IPS DF 6.9 (cell line): Measurements from ENCODE around the gene SMIM5.

Experiments
- DNase-seq: peaks from one replicate; pipeline ENCODE4 v3.0.0-alpha.2; 2013; ENCODE audit warnings: low read depth, low spot score
- H3K27ac ChIP-seq: one replicate; pipeline ENCODE4 v1.5.1; 2013; ENCODE audit warnings: low read length, control low read depth
- H3K27me3 ChIP-seq: 2 replicates; pipeline ENCODE4 v1.6.1; 2013; ENCODE audit warnings: mild to moderate bottlenecking, low read length; ENCODE audit not compliant: control insufficient read depth, insufficient read depth
- H3K36me3 ChIP-seq: 2 replicates; pipeline ENCODE4 v1.6.1; 2013; ENCODE audit warnings: low read length; ENCODE audit not compliant: control insufficient read depth, insufficient read depth
- H3K4me1 ChIP-seq: 2 replicates; pipeline ENCODE4 v1.6.1; 2013; ENCODE audit warnings: low read length; ENCODE audit not compliant: control insufficient read depth, insufficient read depth
- H3K4me3 ChIP-seq: 2 replicates; pipeline ENCODE4 v1.5.1; 2013; ENCODE audit warnings: mild to moderate bottlenecking, low read length
- H3K9me3 ChIP-seq: 2 replicates; pipeline ENCODE4 v1.6.1; 2013; ENCODE audit warnings: low read length, inconsistent platforms; ENCODE audit not compliant: control insufficient read depth, insufficient read depth
- WGBS: extraction: QIAGEN DNeasy Blood & Tissue Kit; methylation state at CpG from one replicate; pipeline ENCODE4 v1.1.7; 2013; ENCODE audit warnings: mixed read lengths, missing lambda C conversion rate; ENCODE audit not compliant: insufficient read length, insufficient coverage; 5-methylcytosine and 5-hydroxymethylcytosine counted together

SMIM5 gene

DNA sequence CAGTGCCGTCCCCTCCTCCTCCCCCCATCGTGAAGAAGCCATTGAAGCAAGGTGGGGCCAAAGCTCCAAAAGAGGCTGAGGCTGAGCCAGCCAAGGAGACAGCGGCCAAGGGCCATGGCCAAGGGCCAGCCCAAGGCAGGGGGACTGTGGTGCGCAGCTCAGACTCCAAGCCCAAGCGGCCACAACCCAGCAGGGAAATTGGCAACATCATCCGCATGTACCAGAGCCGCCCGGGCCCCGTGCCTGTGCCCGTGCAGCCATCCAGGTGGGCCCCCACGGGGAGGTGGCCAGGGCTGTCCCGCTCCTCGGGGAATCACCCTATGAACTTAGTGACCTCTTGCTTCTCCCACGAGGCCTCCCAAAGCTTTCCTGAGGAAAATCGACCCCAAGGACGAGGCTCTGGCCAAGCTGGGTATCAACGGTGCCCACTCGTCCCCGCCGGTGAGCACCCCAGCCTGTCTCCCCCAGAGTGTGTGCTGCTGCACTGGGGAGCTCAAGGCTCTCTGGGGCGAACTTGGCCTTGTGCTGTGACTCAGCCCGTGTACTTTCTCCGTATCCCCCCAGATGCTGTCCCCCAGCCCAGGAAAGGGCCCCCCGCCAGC lies 16.6 kb upstream of the SMIM5 start:
- H3K4me1 ChIP-seq = no peaks in the 10 kb centered on the region
- no peak overlapping the region for H3K27ac ChIP-seq
- no peaks in the 10 kb centered on the region for H3K9me3 ChIP-seq
- H3K27me3 ChIP-seq = no peaks in the 10 kb centered on the region
- no peak overlapping the region for H3K4me3 ChIP-seq
- no CpG with 5 or more reads among the region's 24 CpGs for WGBS
- DNase-seq = no peak
- no peaks in the 10 kb centered on the region; the same call in 1 of the 2 replicates for H3K36me3 ChIP-seq

DNA sequence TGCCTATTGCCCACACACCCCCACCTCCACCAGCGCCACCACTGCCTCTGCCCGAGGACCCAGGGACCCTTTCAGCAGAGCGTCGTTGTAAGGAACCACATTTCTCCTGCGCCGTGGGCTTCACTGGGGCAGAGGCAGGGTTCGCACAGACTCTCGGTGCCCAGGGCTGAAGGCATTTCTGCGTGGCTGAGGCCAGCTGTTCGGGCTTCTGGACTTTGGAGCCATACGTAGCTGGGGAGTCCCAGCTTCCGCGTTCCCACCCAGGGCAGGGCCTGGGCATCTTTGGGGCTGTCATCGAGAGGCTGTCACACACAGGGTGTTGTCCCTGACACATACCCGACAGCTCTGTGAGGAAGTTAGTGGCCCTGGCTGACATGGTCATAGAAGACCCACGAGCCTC lies 16.0 kb upstream of the SMIM5 start:
- WGBS = no CpG with 5 or more reads among the region's 16 CpGs
- no peaks in the 10 kb centered on the region for H3K4me1 ChIP-seq
- no peak for DNase-seq
- H3K27ac ChIP-seq = no peak overlapping the region
- no peaks in the 10 kb centered on the region for H3K9me3 ChIP-seq
- no peaks in the 10 kb centered on the region for H3K27me3 ChIP-seq
- no peak overlapping the region for H3K4me3 ChIP-seq
- H3K36me3 ChIP-seq = no peaks in the 10 kb centered on the region; the same call in 1 of the 2 replicates

DNA sequence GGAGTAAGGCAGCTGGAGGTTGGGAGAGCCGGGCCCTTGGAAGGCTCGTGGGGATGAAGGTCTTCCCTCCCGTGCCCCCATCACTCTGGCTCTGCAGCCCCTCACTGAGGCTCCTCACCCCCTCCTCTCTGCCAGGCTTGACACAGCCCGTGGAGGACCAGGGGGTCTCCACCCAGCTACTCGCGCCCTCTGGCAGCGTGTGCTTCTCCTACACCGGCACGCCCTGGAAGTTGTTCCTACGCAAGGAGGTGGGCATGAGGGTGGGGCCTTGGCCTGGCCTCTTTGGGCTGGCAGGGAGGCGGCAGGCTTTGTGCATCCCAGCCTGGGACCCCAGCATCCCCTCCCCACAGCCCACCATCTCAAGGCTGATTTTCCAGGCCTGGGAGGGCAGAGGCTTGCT lies 15.6 kb upstream of the SMIM5 start:
- WGBS = no CpG with 5 or more reads among the region's 11 CpGs
- H3K27me3 ChIP-seq = no peaks in the 10 kb centered on the region

DNA sequence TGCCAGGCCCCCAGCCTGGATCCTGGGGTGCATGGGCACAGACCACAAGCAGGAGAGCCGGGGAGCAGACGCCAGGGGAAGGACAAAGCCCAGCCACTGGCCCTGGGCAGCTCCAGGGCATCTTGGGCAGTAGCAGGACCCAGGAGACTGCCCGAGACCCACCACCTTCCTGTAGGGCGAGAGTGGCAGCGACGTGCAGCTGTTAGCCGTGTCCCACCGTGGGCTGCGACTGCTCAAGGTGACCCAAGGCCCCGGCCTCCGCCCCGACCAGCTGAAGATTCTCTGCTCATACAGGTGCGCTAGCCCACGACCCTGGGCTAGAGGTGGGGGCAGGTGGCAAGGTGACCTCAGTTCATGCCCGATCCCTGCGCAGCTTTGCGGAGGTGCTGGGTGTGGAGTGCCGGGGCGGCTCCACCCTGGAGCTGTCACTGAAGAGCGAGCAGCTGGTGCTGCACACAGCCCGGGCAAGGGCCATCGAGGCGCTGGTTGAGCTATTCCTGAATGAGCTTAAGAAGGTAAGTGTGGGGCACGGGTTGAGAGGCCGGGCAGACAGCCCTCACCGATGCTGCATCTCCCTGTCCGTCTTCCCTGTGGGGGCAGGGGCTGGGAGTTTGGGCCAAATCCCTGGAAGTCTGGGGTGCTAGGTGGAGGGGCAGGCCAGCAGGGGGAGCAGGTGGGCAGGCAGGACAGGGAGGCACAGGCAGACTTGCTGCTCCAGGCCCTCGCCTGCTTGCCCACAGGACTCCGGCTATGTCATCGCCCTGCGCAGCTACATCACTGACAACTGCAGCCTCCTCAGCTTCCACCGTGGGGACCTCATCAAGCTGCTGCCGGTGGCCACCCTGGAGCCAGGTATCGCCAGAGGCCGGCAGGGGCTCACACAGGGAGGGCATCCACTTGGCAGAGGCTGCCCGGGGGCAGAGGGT lies 13.5 kb upstream of the SMIM5 start:
- Histone ChIP-seq H3K4me3 (no peak overlapping the region; the same call in 1 of the 2 replicates), H3K36me3 (no peaks in the 10 kb centered on the region; the same call in 1 of the 2 replicates), H3K4me1 (no peaks in the 10 kb centered on the region), H3K27ac (no peak overlapping the region), H3K27me3 (no peaks in the 10 kb centered on the region), H3K9me3 (no peaks in the 10 kb centered on the region)
- no peak for DNase-seq
- WGBS = no CpG with 5 or more reads among the region's 36 CpGs

More for the DNA sequence above, 15.6 kb upstream of the SMIM5 start:
- DNase-seq = no peak
- Histone ChIP-seq H3K4me3 (no peak overlapping the region), H3K9me3 (no peaks in the 10 kb centered on the region), H3K27ac (no peak overlapping the region), H3K4me1 (no peaks in the 10 kb centered on the region), H3K36me3 (no peaks in the 10 kb centered on the region; the same call in 1 of the 2 replicates)

DNA sequence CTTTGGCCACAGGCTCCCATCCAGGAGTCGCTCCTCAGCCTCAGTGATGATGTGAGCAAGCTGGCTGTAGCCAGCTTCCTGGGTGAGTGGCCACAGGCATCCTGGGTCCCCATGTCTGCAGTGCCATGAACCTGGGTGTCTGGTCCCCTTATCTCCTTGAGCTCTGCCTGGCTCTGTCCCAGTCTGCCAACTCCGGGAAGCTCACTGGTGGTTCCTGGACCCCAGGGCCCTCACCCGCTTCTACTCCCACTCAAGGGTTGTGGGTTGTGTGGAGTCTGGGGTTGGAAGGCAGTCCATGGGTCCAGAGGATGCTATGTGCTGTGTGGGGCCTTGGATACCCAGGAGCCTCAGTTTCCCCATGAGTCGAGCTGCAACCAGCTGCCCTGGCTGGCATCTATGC lies 11.7 kb upstream of the SMIM5 start:
- 0 out of 2 replicates have a peak, but pooled peaks cover 1% of the 10 kb centered on the region for H3K4me1 ChIP-seq
- DNase-seq = no peak
- no peak overlapping the region for H3K4me3 ChIP-seq
- WGBS = no CpG with 5 or more reads among the region's 4 CpGs
- H3K36me3 ChIP-seq = no peaks in the 10 kb centered on the region
- H3K9me3 ChIP-seq = no peaks in the 10 kb centered on the region
- H3K27ac ChIP-seq = no peak overlapping the region
- H3K27me3 ChIP-seq = no peaks in the 10 kb centered on the region

DNA sequence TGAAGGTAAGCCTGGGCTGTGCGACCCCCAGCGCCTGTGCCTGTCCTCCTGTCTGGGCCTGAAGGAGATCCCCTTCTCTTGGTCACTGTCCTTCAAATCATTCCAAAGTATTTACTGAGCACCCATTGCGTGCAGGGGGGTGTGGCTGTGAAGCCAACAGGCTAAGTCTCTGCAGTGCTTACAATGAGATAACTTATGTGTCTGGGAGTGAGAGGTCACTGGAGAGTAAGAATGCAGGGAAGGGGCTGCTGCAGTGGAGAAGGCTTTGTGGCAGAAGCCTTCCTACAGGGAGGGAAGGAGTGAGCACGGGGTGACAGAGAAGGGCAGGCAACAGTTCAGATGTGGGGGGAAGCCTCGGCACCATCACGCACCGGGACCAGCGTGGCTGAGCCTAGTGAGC lies 11.2 kb upstream of the SMIM5 start:
- H3K36me3 ChIP-seq = no peaks in the 10 kb centered on the region
- no CpG with 5 or more reads among the region's 8 CpGs for WGBS
- H3K4me3 ChIP-seq = no peak overlapping the region
- no peak for DNase-seq
- no peaks in the 10 kb centered on the region for H3K27me3 ChIP-seq
- no peaks in the 10 kb centered on the region for H3K9me3 ChIP-seq
- 0 out of 2 replicates have a peak, but pooled peaks cover 1% of the 10 kb centered on the region for H3K4me1 ChIP-seq
- H3K27ac ChIP-seq = no peak overlapping the region

DNA sequence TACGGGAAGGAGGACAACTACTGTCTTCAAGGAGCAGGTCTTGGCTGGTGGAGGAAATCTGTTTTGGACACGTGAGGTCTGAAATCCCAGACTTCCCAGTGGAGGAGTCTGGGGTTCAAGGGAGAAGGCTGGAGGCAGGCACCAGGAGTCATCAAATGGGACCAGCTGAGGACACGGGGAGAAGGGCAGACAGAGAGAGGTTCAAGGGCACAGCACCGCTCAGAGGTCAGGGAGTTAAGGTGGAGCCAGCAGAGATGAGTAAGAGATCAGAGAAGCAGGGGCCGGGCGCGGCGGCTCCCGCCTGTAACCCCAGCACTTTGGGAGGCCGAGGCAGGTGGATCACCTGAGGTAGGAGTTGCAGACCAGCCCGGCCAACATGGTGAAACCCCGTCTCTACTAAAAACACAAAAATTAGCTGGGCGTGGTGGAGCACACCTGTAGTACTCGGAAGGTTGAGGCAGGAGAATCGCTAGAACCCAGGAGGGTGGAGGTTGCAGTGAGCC lies 10.4 kb upstream of the SMIM5 start:
- 0 out of 2 replicates have a peak, but pooled peaks cover 1% of the 10 kb centered on the region for H3K4me1 ChIP-seq
- H3K4me3 ChIP-seq = no peak overlapping the region
- DNase-seq = no peak
- no peaks in the 10 kb centered on the region for H3K9me3 ChIP-seq
- WGBS = no CpG with 5 or more reads among the region's 15 CpGs
- no peaks in the 10 kb centered on the region for H3K36me3 ChIP-seq
- no peaks in the 10 kb centered on the region for H3K27me3 ChIP-seq
- H3K27ac ChIP-seq = no peak overlapping the region

DNA sequence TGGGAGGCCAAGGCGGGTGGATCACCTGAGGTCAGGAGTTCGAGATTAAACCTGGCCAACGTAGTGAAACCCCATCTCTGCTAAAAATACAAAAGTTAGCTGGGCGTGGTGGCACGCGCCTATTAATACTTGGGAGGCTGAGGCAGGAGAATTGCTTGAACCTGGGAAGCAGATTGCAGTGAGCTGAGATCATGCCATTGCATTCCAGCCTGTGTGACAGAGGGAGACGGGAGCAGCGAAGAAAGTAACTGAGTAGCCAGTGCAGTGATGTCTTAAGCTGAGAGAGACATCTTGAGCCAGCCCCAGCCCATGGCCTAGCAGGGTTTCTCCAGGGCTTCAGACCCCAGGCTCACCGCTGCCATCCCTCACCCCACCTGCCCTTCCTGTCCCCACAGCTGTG lies 9.8 kb upstream of the SMIM5 start:
- no CpG with 5 or more reads among the region's 9 CpGs for WGBS
- no peak for DNase-seq
- Histone ChIP-seq H3K36me3 (no peaks in the 10 kb centered on the region), H3K27ac (no peak overlapping the region), H3K27me3 (no peaks in the 10 kb centered on the region), H3K9me3 (no peaks in the 10 kb centered on the region), H3K4me1 (0 out of 2 replicates have a peak, but pooled peaks cover 1% of the 10 kb centered on the region), H3K4me3 (no peak overlapping the region)

DNA sequence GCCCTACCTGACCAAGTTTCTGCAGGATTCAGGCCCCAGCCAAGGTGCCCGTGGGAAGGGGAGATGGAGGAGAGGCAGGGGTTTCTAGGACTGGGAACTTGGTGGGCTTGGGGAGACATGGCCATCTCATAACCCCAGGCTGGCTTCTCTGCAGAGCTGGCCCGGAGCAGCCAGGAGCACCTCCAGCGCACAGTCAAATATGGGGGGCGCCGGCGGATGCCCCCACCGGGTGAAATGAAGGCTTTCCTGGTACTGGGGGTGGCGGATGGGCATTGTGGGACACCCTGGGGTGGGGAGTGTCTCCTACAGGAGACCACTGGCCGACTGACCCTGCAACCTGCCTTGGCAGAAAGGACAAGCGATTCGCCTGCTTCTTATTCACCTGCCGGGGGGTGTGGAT lies 9.2 kb upstream of the SMIM5 start:
- no peak overlapping the region for H3K27ac ChIP-seq
- H3K27me3 ChIP-seq = no peaks in the 10 kb centered on the region
- no peaks in the 10 kb centered on the region for H3K36me3 ChIP-seq
- DNase-seq = no peak
- WGBS = no CpG with 5 or more reads among the region's 12 CpGs
- 0 out of 2 replicates have a peak, but pooled peaks cover 1% of the 10 kb centered on the region for H3K4me1 ChIP-seq
- H3K4me3 ChIP-seq = no peak overlapping the region
- no peaks in the 10 kb centered on the region for H3K9me3 ChIP-seq

DNA sequence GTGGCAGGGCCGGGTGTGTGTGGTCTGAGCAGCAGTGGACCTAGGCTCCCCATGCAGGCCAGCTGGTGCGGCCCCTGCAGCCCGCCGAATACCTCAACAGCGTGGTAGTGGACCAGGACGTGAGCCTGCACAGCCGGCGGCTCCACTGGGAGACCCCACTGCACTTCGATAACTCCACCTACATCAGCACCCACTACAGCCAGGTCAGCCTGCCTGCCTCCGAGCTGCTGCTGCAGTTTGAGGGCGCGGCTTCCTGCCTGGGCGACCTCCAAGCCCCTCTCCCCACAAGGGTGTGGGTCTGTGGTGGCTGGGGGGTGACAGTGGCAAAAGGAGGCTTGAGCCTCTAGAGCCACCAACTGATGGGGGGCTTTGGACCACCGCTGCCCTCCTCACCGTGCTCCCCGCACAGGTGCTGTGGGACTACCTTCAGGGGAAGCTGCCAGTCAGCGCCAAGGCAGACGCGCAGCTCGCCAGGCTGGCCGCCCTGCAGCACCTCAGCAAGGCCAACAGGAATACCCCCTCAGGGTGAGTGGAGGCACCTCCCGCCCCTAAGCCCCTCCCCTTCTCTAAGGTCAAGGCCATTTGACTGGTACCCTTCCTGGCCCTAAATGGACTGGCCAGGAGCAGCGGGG lies 8.4 kb upstream of the SMIM5 start:
- Histone ChIP-seq H3K9me3 (no peaks in the 10 kb centered on the region), H3K27me3 (no peaks in the 10 kb centered on the region), H3K4me3 (no peak overlapping the region), H3K27ac (no peak overlapping the region), H3K4me1 (0 out of 2 replicates have a peak, but pooled peaks cover 1% of the 10 kb centered on the region), H3K36me3 (no peaks in the 10 kb centered on the region; the same call in 1 of the 2 replicates)
- DNase-seq = no peak
- no CpG with 5 or more reads among the region's 23 CpGs for WGBS
